HEK293 (cell line): ENCODE results near the gene KCTD2.
A peak's percentile ranks its signal among the peaks of the same experiment; 100 is the strongest.

ENCODE experiments used
- CTCF ChIA-PET: fragments of 350-600 bp; formaldehyde crosslinking; extraction: SDS; loops from one replicate; lab custom pipeline; 2021; ENCODE audit warnings: antibody characterized with exemption; lab: Yijun Ruan, JAX
- POLR2A ChIA-PET: fragments of 300-600 bp; formaldehyde crosslinking; extraction: SDS; loops from one replicate; lab custom pipeline; 2020; ENCODE audit warnings: antibody characterized with exemption, inconsistent platforms; lab: Yijun Ruan, JAX
- H3K27ac ChIP-seq: fragments of 200-500 bp; sonication (Bioruptor generic); 2 replicates; pipeline ENCODE4 v1.5.1; 2014; ENCODE audit warnings: low read depth, low read length, control low read depth, inconsistent platforms; ENCODE audit errors: extremely low read depth
- H3K36me3 ChIP-seq, 2 experiments: fragments of 200-500 bp in 1 of 2; sonication (Bioruptor generic) in 1 of 2; 1 replicate in 1 of 2; 2 replicates in 1 of 2; pipeline ENCODE4 v1.5.1; 2014 to 2017; ENCODE audit warnings: inconsistent platforms in 2 of 2, low read length in 2 of 2; ENCODE audit not compliant: control insufficient read depth in 2 of 2, insufficient read depth in 1 of 2
- H3K4me1 ChIP-seq: fragments of 200-500 bp; sonication (Bioruptor generic); 2 replicates; pipeline ENCODE4 v1.5.1; 2014; ENCODE audit warnings: mild to moderate bottlenecking, low read length, inconsistent platforms; ENCODE audit not compliant: control insufficient read depth, insufficient read depth
- H3K4me3 ChIP-seq: 2 replicates; pipeline ENCODE4 v1.5.1; 2011; ENCODE audit warnings: low read depth, mild to moderate bottlenecking, control low read depth, low read length, moderate library complexity
- H3K9me3 ChIP-seq: fragments of 200-500 bp; sonication (Bioruptor generic); 2 replicates; pipeline ENCODE4 v1.5.1; 2014; ENCODE audit warnings: low read depth, low read length, inconsistent platforms; ENCODE audit not compliant: control insufficient read depth, insufficient read depth
- KLF10 ChIP-seq: fragments of 450-650 bp; IDR thresholded peaks from 2 replicates; pipeline ENCODE4 v1.5.1; 2018; ENCODE audit warnings: missing biosample characterization, mild to moderate bottlenecking, missing genetic modification characterization
- KLF7 ChIP-seq: fragments of 450-650 bp; formaldehyde crosslinking; IDR thresholded peaks from 2 replicates; pipeline ENCODE4 v1.5.1; 2016; ENCODE audit warnings: missing biosample characterization, missing genetic modification characterization, borderline replicate concordance
- SP7 ChIP-seq: fragments of 450-650 bp; formaldehyde crosslinking; IDR thresholded peaks from 2 replicates; pipeline ENCODE4 v1.5.1; 2016; ENCODE audit warnings: missing biosample characterization, missing genetic modification characterization
- ZEB2 ChIP-seq: fragments of 450-650 bp; formaldehyde crosslinking; IDR thresholded peaks from 2 replicates; pipeline ENCODE4 v1.5.1; 2016; ENCODE audit warnings: missing biosample characterization, missing genetic modification characterization
- ZNF138 ChIP-seq: fragments of 450-650 bp; formaldehyde crosslinking; IDR thresholded peaks from 2 replicates; pipeline ENCODE4 v1.5.1; 2016; ENCODE audit warnings: missing biosample characterization, missing genetic modification characterization, borderline replicate concordance
- ZNF169 ChIP-seq: fragments of 450-650 bp; formaldehyde crosslinking; IDR thresholded peaks from 2 replicates; pipeline ENCODE4 v1.5.1; 2016; ENCODE audit warnings: missing biosample characterization, missing genetic modification characterization
- ZNF239 ChIP-seq: fragments of 450-650 bp; formaldehyde crosslinking; IDR thresholded peaks from 2 replicates; pipeline ENCODE4 v1.5.1; 2016; ENCODE audit warnings: missing biosample characterization, missing genetic modification characterization
- ZNF248 ChIP-seq: fragments of 450-650 bp; formaldehyde crosslinking; IDR thresholded peaks from 2 replicates; pipeline ENCODE4 v1.5.1; 2017; ENCODE audit warnings: missing biosample characterization, missing genetic modification characterization
- ZNF350 ChIP-seq: fragments of 450-650 bp; formaldehyde crosslinking; IDR thresholded peaks from 2 replicates; pipeline ENCODE4 v1.5.0; 2017; ENCODE audit warnings: missing biosample characterization, mild to moderate bottlenecking, missing genetic modification characterization
- ZNF391 ChIP-seq: fragments of 450-650 bp; formaldehyde crosslinking; IDR thresholded peaks from 2 replicates; pipeline ENCODE4 v1.5.1; 2016; ENCODE audit warnings: low read depth, missing biosample characterization, missing genetic modification characterization, borderline replicate concordance
- ZNF501 ChIP-seq: fragments of 450-650 bp; formaldehyde crosslinking; IDR thresholded peaks from 2 replicates; pipeline ENCODE4 v1.5.1; 2016; ENCODE audit warnings: missing biosample characterization, missing genetic modification characterization
- ZNF530 ChIP-seq: fragments of 450-650 bp; formaldehyde crosslinking; IDR thresholded peaks from 2 replicates; pipeline ENCODE4 v1.5.1; 2016; ENCODE audit warnings: low read depth, missing biosample characterization, missing genetic modification characterization
- ZNF610 ChIP-seq: fragments of 450-650 bp; formaldehyde crosslinking; IDR thresholded peaks from 2 replicates; pipeline ENCODE4 v1.5.1; 2016; ENCODE audit warnings: missing biosample characterization, missing genetic modification characterization, borderline replicate concordance
- ZNF629 ChIP-seq: fragments of 450-650 bp; formaldehyde crosslinking; IDR thresholded peaks from 2 replicates; pipeline ENCODE4 v1.5.1; 2017; ENCODE audit warnings: missing biosample characterization, missing genetic modification characterization
- ZNF791 ChIP-seq: fragments of 450-650 bp; formaldehyde crosslinking; IDR thresholded peaks from 2 replicates; pipeline ENCODE4 v1.5.1; 2016; ENCODE audit warnings: missing biosample characterization, missing genetic modification characterization
- ZXDB ChIP-seq: fragments of 450-650 bp; formaldehyde crosslinking; IDR thresholded peaks from 2 replicates; pipeline ENCODE4 v1.5.1; 2016; ENCODE audit warnings: missing biosample characterization, missing genetic modification characterization
- TF ChIP-seq, protein P1 (sequence below): fragments of 450-650 bp; formaldehyde crosslinking; IDR thresholded peaks from 2 replicates; pipeline ENCODE4 v1.5.1; 2017; ENCODE audit warnings: missing biosample characterization, missing genetic modification characterization
- TF ChIP-seq, protein P2 (sequence below): fragments of 450-650 bp; formaldehyde crosslinking; IDR thresholded peaks from 2 replicates; pipeline ENCODE4 v1.5.1; 2016; ENCODE audit warnings: missing biosample characterization, missing genetic modification characterization
- TF ChIP-seq, protein P3 (sequence below): fragments of 450-650 bp; formaldehyde crosslinking; IDR thresholded peaks from 2 replicates; pipeline ENCODE4 v1.5.1; 2016; ENCODE audit warnings: missing biosample characterization, missing genetic modification characterization
- TF ChIP-seq, protein P4 (sequence below): IDR thresholded peaks from 2 replicates; pipeline ENCODE4 v1.6.1; 2011; ENCODE audit warnings: mild to moderate bottlenecking, low read depth, low read length, borderline replicate concordance
- TF ChIP-seq, protein P5 (sequence below): fragments of 450-650 bp; formaldehyde crosslinking; IDR thresholded peaks from 2 replicates; pipeline ENCODE4 v1.5.1; 2016; ENCODE audit warnings: missing biosample characterization, missing genetic modification characterization
- TF ChIP-seq, protein P6 (sequence below): fragments of 450-650 bp; formaldehyde crosslinking; optimal IDR thresholded peaks from 2 replicates; pipeline ENCODE3; 2016; ENCODE audit warnings: missing biosample characterization, mild to moderate bottlenecking, missing genetic modification characterization
- TF ChIP-seq, protein P7 (sequence below): fragments of 450-650 bp; formaldehyde crosslinking; IDR thresholded peaks from 2 replicates; pipeline ENCODE4 v1.5.1; 2016; ENCODE audit warnings: missing biosample characterization, missing genetic modification characterization

KCTD2 gene

DNA sequence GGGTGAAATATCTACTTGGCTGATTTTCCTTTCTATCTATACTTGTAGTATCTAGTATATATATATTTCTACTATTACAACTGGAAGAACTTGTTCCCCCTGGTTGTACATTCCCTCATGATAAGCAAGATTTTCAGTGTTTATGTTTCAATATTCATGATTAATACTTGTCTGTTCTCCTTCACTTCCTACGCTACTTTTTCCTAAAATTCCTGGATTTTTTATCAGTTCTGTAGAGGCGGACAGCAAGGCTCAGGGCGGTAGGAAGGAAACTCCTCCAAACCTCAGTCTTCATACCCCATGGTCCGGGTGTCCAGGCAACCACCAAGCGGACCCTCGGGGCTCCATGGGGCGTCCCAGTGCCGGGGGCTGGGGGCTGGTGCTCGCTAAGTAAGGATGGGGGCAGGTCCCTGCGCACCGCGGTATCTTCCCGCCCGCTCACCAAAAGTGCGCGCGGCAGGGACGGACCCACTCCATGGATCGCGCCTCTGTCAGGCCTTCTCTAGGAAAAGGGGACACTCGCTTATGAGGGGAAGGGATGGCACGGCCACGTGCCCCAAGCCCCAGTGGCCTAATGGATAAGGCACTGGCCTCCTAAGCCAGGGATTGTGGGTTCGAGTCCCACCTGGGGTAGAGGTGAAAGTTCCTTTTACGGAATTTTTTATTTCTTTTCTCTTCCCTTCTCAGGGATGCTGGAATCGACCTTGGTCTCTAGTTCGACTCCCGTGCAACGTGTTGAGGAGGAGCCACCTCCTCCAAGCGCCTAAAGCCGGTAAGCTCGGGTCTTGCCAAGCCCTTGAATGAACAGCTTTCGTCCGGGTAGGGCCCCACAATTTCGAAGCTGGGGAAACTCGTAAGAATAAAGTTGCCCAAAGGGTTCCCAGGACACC is 13.4 kb upstream of the KCTD2 start:
- Histone ChIP-seq H3K9me3 (no peaks in the 10 kb centered on the region), H3K27ac (peak overlapping the region; percentile 94), H3K4me3 (peak overlapping the region; percentile 60), H3K4me1 (peaks cover 19% of the 10 kb centered on the region), H3K36me3 (peaks cover 0 to 4% of the 10 kb centered on the region in 2 experiments; a peak in 2 of 3 replicates)
- POLR2A ChIA-PET: interaction anchor here (0.6 to 3.6 kb wide), 13 partner anchors 14 to 814 kb away, joined by 3 to 46 read pairs (median 9); partner anchors contain the start of genes ATP5PD, CDR2L, FDXR and HID1
- CTCF ChIA-PET: interaction anchor here (0.6 to 3.3 kb wide), 9 partner anchors 20 to 175 kb away, joined by 3 to 15 read pairs (median 4); partner anchors contain the start of genes MRPL58 and OTOP2
- TF ChIP-seq, protein P1, sequence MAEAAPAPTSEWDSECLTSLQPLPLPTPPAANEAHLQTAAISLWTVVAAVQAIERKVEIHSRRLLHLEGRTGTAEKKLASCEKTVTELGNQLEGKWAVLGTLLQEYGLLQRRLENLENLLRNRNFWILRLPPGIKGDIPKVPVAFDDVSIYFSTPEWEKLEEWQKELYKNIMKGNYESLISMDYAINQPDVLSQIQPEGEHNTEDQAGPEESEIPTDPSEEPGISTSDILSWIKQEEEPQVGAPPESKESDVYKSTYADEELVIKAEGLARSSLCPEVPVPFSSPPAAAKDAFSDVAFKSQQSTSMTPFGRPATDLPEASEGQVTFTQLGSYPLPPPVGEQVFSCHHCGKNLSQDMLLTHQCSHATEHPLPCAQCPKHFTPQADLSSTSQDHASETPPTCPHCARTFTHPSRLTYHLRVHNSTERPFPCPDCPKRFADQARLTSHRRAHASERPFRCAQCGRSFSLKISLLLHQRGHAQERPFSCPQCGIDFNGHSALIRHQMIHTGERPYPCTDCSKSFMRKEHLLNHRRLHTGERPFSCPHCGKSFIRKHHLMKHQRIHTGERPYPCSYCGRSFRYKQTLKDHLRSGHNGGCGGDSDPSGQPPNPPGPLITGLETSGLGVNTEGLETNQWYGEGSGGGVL (tag by site-specific recombination): no peak
- TF ChIP-seq SP7 (tag by site-specific recombination): peak; percentile 72
- TF ChIP-seq ZNF239: no peak
- TF ChIP-seq, protein P2, sequence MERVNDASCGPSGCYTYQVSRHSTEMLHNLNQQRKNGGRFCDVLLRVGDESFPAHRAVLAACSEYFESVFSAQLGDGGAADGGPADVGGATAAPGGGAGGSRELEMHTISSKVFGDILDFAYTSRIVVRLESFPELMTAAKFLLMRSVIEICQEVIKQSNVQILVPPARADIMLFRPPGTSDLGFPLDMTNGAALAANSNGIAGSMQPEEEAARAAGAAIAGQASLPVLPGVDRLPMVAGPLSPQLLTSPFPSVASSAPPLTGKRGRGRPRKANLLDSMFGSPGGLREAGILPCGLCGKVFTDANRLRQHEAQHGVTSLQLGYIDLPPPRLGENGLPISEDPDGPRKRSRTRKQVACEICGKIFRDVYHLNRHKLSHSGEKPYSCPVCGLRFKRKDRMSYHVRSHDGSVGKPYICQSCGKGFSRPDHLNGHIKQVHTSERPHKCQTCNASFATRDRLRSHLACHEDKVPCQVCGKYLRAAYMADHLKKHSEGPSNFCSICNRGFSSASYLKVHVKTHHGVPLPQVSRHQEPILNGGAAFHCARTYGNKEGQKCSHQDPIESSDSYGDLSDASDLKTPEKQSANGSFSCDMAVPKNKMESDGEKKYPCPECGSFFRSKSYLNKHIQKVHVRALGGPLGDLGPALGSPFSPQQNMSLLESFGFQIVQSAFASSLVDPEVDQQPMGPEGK (tag by site-specific recombination): peak; percentile 71
- peak; percentile 70; the same call in 1 of the 2 replicates for TF ChIP-seq ZNF391 (tag by site-specific recombination)
- no peak for TF ChIP-seq ZNF248
- no peak for TF ChIP-seq ZNF169 (tag by site-specific recombination)
- TF ChIP-seq KLF7: no peak; the same call in 1 of the 2 replicates
- peak; percentile 9; the same call in 1 of the 2 replicates for TF ChIP-seq ZNF629 (tag by site-specific recombination)
- TF ChIP-seq, protein P3, sequence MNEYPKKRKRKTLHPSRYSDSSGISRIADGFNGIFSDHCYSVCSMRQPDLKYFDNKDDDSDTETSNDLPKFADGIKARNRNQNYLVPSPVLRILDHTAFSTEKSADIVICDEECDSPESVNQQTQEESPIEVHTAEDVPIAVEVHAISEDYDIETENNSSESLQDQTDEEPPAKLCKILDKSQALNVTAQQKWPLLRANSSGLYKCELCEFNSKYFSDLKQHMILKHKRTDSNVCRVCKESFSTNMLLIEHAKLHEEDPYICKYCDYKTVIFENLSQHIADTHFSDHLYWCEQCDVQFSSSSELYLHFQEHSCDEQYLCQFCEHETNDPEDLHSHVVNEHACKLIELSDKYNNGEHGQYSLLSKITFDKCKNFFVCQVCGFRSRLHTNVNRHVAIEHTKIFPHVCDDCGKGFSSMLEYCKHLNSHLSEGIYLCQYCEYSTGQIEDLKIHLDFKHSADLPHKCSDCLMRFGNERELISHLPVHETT (tag by site-specific recombination): peak; percentile 88
- TF ChIP-seq, protein P4, sequence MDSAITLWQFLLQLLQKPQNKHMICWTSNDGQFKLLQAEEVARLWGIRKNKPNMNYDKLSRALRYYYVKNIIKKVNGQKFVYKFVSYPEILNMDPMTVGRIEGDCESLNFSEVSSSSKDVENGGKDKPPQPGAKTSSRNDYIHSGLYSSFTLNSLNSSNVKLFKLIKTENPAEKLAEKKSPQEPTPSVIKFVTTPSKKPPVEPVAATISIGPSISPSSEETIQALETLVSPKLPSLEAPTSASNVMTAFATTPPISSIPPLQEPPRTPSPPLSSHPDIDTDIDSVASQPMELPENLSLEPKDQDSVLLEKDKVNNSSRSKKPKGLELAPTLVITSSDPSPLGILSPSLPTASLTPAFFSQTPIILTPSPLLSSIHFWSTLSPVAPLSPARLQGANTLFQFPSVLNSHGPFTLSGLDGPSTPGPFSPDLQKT: no peak
- TF ChIP-seq ZEB2 (tag by site-specific recombination): 0 out of 2 replicates have a peak, but pooled peaks have one; percentile 72
- no peak for TF ChIP-seq ZNF791
- TF ChIP-seq, protein P5, sequence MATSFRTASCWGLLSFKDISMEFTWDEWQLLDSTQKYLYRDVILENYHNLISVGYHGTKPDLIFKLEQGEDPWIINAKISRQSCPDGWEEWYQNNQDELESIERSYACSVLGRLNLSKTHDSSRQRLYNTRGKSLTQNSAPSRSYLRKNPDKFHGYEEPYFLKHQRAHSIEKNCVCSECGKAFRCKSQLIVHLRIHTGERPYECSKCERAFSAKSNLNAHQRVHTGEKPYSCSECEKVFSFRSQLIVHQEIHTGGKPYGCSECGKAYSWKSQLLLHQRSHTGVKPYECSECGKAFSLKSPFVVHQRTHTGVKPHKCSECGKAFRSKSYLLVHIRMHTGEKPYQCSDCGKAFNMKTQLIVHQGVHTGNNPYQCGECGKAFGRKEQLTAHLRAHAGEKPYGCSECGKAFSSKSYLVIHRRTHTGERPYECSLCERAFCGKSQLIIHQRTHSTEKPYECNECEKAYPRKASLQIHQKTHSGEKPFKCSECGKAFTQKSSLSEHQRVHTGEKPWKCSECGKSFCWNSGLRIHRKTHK: no peak
- peak; percentile 63; the same call in 1 of the 2 replicates for TF ChIP-seq ZNF610 (tag by site-specific recombination)
- peak; percentile 18; the same call in 1 of the 2 replicates for TF ChIP-seq ZXDB
- no peak for TF ChIP-seq ZNF138 (tag by site-specific recombination)
- TF ChIP-seq, protein P6, sequence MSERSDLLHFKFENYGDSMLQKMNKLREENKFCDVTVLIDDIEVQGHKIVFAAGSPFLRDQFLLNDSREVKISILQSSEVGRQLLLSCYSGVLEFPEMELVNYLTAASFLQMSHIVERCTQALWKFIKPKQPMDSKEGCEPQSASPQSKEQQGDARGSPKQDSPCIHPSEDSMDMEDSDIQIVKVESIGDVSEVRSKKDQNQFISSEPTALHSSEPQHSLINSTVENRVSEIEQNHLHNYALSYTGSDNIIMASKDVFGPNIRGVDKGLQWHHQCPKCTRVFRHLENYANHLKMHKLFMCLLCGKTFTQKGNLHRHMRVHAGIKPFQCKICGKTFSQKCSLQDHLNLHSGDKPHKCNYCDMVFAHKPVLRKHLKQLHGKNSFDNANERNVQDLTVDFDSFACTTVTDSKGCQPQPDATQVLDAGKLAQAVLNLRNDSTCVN (tag by site-specific recombination): peak; percentile 92
- TF ChIP-seq ZNF350 (tag by site-specific recombination): no peak
- TF ChIP-seq ZNF530 (tag by site-specific recombination): no peak
- TF ChIP-seq, protein P7, sequence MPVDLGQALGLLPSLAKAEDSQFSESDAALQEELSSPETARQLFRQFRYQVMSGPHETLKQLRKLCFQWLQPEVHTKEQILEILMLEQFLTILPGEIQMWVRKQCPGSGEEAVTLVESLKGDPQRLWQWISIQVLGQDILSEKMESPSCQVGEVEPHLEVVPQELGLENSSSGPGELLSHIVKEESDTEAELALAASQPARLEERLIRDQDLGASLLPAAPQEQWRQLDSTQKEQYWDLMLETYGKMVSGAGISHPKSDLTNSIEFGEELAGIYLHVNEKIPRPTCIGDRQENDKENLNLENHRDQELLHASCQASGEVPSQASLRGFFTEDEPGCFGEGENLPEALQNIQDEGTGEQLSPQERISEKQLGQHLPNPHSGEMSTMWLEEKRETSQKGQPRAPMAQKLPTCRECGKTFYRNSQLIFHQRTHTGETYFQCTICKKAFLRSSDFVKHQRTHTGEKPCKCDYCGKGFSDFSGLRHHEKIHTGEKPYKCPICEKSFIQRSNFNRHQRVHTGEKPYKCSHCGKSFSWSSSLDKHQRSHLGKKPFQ (tag by site-specific recombination): no peak
- TF ChIP-seq KLF10: peak; percentile 92
- TF ChIP-seq ZNF501 (tag by site-specific recombination): peak; percentile 30; the same call in 1 of the 2 replicates
